ENCODE data around the gene DNM2. TPM values are rescaled to one million over a fixed set of nuclear protein-coding genes. Genes with fewer than 3 reads are reported as not detected.
"Not testable (repeated sequence)": the region's sequence is repeated elsewhere in the genome, so short reads cannot be mapped to it uniquely, and the experiment has no call there.

The DNM2 gene
- total and polyA plus RNA-seq, 2 donors (not counting 1 experiment from before 2014, with no cell fraction given) = 42.6 to 76.8 TPM

DNA sequence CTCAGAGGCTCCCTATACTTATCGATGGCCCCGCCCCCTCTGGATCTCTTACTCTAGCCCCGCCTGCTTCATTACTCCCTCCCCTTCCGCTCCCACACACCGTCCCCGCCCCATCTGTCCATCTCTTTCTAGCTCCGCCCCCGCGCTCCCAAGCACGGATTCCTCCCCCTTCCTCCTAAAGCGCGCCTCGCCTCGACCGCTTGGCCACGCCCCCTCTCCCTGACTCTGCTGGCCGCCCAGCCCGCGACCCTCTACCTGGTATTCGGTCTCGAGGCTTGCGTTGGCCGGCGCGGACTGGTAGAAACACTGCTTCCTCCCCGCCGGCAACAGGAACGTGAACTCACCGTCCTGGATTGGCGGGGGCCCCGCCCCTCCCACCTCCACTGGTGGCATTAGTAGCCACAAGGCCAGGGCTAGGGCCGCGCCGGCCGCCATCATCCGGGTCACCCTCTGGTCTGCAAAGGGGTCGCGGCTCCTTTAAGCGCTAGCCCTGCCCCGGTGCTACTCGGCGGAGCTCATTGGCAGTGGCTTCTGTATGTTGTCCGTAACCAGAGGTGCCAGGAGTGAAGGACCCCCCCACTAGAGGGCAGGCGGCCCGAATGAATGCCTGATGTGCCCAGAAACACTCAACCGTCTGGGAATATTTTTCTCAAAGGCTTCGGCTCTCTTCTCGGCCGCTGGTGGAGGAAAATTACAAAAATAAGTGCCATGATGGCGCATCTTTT, 118.0 kb downstream of the DNM2 start, which contains the start of gene TMED1:
Gene TMED1 (minus strand): TSS at position 459 of the 725 bp plus-strand sequence. CDS start 21 bp downstream, at position 438.
- no peaks in the 10 kb centered on the region for H3K27me3 ChIP-seq (ENCODE audit: control insufficient read depth, insufficient read depth, low read length)
- H3K36me3 ChIP-seq (ENCODE audit: control insufficient read depth, insufficient read depth, low read length) = peaks cover 9% of the 10 kb centered on the region
- H3K4me1 ChIP-seq (ENCODE audit: control insufficient read depth, extremely low read depth, insufficient read depth, low read length) = peaks cover 8% of the 10 kb centered on the region
- H3K9me3 ChIP-seq (ENCODE audit: control insufficient read depth, insufficient read depth, low read depth, low read length) = no peaks in the 10 kb centered on the region
- H4K20me1 ChIP-seq (ENCODE audit: control insufficient read depth, extremely low read depth, insufficient read depth, low read length) = no peaks in the 10 kb centered on the region
- H3K79me2 ChIP-seq (ENCODE audit: control insufficient read depth, insufficient read depth, low read length) = no peaks in the 10 kb centered on the region
- peak within 1 kb of the TSS; percentile 97 for H3K27ac ChIP-seq (ENCODE audit: insufficient read depth, low read length)
- H2AFZ ChIP-seq (ENCODE audit: low read length) = peak within 1 kb of the TSS; percentile 85
- H3K4me3 ChIP-seq (replicated peaks in 1 of 4; ENCODE audit: control extremely low read depth in 1 of 4, insufficient read depth in 1 of 4, low read depth in 3 of 4, low read length in 4 of 4) = peak within 1 kb of the TSS; percentile 64 to 85 (median 74)
- peak within 1 kb of the TSS; percentile 84 for H3K4me2 ChIP-seq (ENCODE audit: extremely low read depth, insufficient read depth, low read length)
- TF ChIP-seq, protein P1, sequence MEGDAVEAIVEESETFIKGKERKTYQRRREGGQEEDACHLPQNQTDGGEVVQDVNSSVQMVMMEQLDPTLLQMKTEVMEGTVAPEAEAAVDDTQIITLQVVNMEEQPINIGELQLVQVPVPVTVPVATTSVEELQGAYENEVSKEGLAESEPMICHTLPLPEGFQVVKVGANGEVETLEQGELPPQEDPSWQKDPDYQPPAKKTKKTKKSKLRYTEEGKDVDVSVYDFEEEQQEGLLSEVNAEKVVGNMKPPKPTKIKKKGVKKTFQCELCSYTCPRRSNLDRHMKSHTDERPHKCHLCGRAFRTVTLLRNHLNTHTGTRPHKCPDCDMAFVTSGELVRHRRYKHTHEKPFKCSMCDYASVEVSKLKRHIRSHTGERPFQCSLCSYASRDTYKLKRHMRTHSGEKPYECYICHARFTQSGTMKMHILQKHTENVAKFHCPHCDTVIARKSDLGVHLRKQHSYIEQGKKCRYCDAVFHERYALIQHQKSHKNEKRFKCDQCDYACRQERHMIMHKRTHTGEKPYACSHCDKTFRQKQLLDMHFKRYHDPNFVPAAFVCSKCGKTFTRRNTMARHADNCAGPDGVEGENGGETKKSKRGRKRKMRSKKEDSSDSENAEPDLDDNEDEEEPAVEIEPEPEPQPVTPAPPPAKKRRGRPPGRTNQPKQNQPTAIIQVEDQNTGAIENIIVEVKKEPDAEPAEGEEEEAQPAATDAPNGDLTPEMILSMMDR (conservative IDR thresholded peaks at IDR 0.05 in 1 of 2, IDR thresholded peaks at IDR 0.05 in 1 of 2; ENCODE audit: low read depth in 1 of 2, low read length in 2 of 2) = peak; percentile 10 to 15
- no peak for TF ChIP-seq EZH2 (IDR thresholded peaks at IDR 0.05; ENCODE audit: low read length, missing control alignments)
- peak within 1 kb of the TSS; percentile 93 for H3K9ac ChIP-seq (ENCODE audit: insufficient read depth, low read length)
- peak; percentile 98 to 99 for DNase-seq (ENCODE audit: low read depth in 2 of 2)

DNA sequence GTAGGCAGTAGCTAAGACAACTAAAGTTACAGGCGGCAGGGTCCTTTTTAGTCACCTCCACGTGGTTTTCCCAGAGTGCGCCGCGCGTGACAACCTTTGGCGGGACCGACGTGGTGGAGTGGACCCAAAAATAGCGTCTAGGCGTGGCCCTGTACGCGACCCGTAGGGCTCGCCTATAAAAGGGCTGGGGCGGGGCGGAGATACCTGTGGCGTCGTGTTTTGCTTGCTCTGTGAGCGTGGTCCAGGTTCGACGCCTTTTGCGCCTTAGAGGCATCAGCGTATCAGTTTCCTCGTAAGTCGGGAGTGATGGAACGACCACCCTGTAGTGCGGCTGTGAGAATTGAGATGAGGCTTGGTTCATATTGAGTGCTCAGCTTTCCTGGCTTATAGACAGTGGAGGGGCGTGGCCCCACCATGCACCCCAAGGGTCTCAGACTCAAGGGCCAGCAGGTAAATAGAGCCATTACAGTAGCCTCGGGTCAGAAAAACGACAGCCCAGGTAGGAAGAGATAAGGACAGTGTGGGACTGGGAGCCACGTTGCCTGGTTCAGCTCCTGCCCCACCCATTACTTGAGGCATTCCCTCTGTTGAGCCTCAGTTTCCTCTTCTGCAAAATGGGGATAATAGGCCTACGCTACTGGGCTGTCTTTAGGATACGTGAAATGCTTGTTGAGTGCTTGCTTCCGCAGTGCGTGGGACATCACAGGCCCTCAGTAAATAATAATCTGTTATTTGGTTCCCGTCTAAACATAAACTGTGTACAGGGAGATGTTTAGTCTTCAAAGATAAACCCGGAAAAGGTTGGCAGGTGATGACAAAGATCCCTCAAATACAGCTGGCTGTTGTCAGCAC, 118.8 kb downstream of the DNM2 start:
- Histone ChIP-seq H3K9ac (ENCODE audit: insufficient read depth, low read length) (peak overlapping the region; percentile 93), H3K27me3 (ENCODE audit: control insufficient read depth, insufficient read depth, low read length) (no peaks in the 10 kb centered on the region), H2AFZ (ENCODE audit: low read length) (peak overlapping the region; percentile 85), H3K79me2 (ENCODE audit: control insufficient read depth, insufficient read depth, low read length) (no peaks in the 10 kb centered on the region), H4K20me1 (ENCODE audit: control insufficient read depth, extremely low read depth, insufficient read depth, low read length) (no peaks in the 10 kb centered on the region), H3K4me1 (ENCODE audit: control insufficient read depth, extremely low read depth, insufficient read depth, low read length) (peaks cover 8% of the 10 kb centered on the region), H3K4me3 (replicated peaks in 1 of 4; ENCODE audit: control extremely low read depth in 1 of 4, insufficient read depth in 1 of 4, low read depth in 3 of 4, low read length in 4 of 4) (peak overlapping the region; percentile 64 to 85 (median 74)), H3K4me2 (ENCODE audit: extremely low read depth, insufficient read depth, low read length) (peak overlapping the region; percentile 84), H3K27ac (ENCODE audit: insufficient read depth, low read length) (peak overlapping the region; percentile 97), H3K36me3 (ENCODE audit: control insufficient read depth, insufficient read depth, low read length) (peaks cover 9% of the 10 kb centered on the region), H3K9me3 (ENCODE audit: control insufficient read depth, insufficient read depth, low read depth, low read length) (no peaks in the 10 kb centered on the region)
- peak; percentile 77 to 93 for DNase-seq (ENCODE audit: low read depth in 2 of 2)
- TF ChIP-seq, protein P1 (conservative IDR thresholded peaks at IDR 0.05 in 1 of 2, IDR thresholded peaks at IDR 0.05 in 1 of 2; ENCODE audit: low read depth in 1 of 2, low read length in 2 of 2) = no peak
- TF ChIP-seq EZH2 (IDR thresholded peaks at IDR 0.05; ENCODE audit: low read length, missing control alignments) = no peak

DNA sequence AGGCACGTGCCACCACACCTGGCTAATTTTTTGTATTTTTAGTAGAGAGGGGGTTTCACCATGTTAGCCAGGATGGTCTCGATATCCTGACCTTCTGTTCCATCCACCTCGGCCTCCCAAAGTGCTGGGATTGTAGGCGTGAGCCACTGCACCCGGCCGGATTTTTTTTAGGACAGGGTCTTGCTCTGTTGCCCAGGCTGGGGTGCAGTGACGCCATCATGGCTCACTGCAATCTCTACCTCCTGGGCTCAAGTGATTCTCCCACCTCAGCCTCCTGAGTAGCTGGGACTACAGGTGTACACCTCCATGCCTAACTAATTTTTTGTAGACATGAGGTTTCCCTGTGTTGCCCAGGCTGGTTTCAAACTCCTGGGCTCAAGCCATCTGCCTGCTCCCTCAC, 119.8 kb downstream of the DNM2 start:
- not testable (repeated sequence) for H3K27ac ChIP-seq (ENCODE audit: insufficient read depth, low read length); H4K20me1 ChIP-seq (ENCODE audit: control insufficient read depth, extremely low read depth, insufficient read depth, low read length); DNase-seq (ENCODE audit: low read depth in 2 of 2); H3K9ac ChIP-seq (ENCODE audit: insufficient read depth, low read length); H3K4me3 ChIP-seq (replicated peaks in 1 of 4; ENCODE audit: control extremely low read depth in 1 of 4, insufficient read depth in 1 of 4, low read depth in 3 of 4, low read length in 4 of 4); H3K4me2 ChIP-seq (ENCODE audit: extremely low read depth, insufficient read depth, low read length); H2AFZ ChIP-seq (ENCODE audit: low read length); H3K36me3 ChIP-seq (ENCODE audit: control insufficient read depth, insufficient read depth, low read length); H3K27me3 ChIP-seq (ENCODE audit: control insufficient read depth, insufficient read depth, low read length); H3K79me2 ChIP-seq (ENCODE audit: control insufficient read depth, insufficient read depth, low read length); H3K4me1 ChIP-seq (ENCODE audit: control insufficient read depth, extremely low read depth, insufficient read depth, low read length); H3K9me3 ChIP-seq (ENCODE audit: control insufficient read depth, insufficient read depth, low read depth, low read length)

All from fibroblast of lung (primary cell).